Fibroblast of the aortic adventitia (primary cell): ENCODE measurements around the gene FADS2. TPM values are rescaled to one million over a fixed set of nuclear protein-coding genes. Genes with fewer than 3 reads are reported as not detected.

ENCODE experiments used
- DNase-seq: peaks from one replicate; pipeline ENCODE4 v3.0.0-alpha.2; 2010; ENCODE audit warnings: low read depth
- H3K4me3 ChIP-seq: 2 replicates; pipeline ENCODE4 v1.5.1; 2011; ENCODE audit warnings: low read depth, mild to moderate bottlenecking, control low read depth, low read length, moderate library complexity
- total RNA-seq: library from RNA; depleted of rRNA; stranded (reverse); fragments of >200 nt; gene quantifications from 2 replicates; pipeline ENCODE4 v1.2.3, GENCODE V29; 2012; ENCODE audit warnings: low replicate concordance
- TF ChIP-seq, protein P1 (sequence below): IDR thresholded peaks from 2 replicates; pipeline ENCODE4 v1.5.1; 2011; ENCODE audit warnings: mild to moderate bottlenecking, low read length, control low read depth, inconsistent platforms; ENCODE audit not compliant: insufficient read depth

The FADS2 gene
- total RNA-seq, 1 donor = 125 TPM

DNA sequence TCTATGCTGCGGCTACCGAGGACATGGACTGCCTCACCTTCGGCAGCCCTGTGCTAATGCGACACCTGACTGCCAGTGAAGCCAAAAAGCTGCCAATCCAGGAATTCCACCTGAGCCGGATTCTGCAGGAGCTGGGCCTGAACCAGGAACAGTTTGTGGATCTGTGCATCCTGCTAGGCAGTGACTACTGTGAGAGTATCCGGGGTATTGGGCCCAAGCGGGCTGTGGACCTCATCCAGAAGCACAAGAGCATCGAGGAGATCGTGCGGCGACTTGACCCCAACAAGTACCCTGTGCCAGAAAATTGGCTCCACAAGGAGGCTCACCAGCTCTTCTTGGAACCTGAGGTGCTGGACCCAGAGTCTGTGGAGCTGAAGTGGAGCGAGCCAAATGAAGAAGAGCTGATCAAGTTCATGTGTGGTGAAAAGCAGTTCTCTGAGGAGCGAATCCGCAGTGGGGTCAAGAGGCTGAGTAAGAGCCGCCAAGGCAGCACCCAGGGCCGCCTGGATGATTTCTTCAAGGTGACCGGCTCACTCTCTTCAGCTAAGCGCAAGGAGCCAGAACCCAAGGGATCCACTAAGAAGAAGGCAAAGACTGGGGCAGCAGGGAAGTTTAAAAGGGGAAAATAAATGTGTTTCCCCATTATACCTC lies 32.1 kb upstream of the FADS2 start:
- H3K4me3 ChIP-seq = no peak overlapping the region
- TF ChIP-seq, protein P1, sequence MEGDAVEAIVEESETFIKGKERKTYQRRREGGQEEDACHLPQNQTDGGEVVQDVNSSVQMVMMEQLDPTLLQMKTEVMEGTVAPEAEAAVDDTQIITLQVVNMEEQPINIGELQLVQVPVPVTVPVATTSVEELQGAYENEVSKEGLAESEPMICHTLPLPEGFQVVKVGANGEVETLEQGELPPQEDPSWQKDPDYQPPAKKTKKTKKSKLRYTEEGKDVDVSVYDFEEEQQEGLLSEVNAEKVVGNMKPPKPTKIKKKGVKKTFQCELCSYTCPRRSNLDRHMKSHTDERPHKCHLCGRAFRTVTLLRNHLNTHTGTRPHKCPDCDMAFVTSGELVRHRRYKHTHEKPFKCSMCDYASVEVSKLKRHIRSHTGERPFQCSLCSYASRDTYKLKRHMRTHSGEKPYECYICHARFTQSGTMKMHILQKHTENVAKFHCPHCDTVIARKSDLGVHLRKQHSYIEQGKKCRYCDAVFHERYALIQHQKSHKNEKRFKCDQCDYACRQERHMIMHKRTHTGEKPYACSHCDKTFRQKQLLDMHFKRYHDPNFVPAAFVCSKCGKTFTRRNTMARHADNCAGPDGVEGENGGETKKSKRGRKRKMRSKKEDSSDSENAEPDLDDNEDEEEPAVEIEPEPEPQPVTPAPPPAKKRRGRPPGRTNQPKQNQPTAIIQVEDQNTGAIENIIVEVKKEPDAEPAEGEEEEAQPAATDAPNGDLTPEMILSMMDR = no peak
- DNase-seq = no peak

DNA sequence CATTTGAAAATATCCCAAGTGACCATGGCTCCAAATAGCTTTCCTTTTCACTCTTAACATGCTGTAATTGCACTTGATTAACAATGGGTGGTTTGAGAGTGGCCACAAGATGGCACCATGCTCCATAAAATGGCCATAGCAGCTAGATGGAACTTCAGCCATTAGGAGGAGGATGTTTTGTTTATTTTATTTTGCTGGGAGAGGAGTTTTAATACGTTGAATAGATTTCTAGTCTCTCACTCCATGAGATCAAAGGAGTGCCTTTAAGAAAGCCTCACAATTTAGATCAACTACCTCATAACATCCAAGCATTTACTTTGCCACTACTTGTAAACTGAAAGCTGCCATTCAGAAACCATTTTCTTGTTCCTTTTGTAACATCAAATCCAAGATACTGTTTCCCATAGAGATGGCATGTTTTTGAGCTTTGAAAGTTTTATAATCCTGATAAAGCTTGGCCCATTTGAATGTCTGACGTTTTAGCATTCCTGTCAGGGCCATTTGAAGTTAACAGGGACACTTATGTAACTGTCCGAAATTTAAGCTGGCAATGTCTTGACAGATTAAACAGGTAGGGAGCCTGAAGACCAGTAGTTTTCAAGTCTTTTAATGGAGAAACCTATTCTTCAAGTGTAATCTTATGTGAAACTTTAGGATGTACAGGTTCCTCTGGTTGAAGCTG lies 30.7 kb upstream of the FADS2 start:
- TF ChIP-seq, protein P1 = peak; percentile 79
- H3K4me3 ChIP-seq = no peak overlapping the region
- DNase-seq = peak; percentile 93

DNA sequence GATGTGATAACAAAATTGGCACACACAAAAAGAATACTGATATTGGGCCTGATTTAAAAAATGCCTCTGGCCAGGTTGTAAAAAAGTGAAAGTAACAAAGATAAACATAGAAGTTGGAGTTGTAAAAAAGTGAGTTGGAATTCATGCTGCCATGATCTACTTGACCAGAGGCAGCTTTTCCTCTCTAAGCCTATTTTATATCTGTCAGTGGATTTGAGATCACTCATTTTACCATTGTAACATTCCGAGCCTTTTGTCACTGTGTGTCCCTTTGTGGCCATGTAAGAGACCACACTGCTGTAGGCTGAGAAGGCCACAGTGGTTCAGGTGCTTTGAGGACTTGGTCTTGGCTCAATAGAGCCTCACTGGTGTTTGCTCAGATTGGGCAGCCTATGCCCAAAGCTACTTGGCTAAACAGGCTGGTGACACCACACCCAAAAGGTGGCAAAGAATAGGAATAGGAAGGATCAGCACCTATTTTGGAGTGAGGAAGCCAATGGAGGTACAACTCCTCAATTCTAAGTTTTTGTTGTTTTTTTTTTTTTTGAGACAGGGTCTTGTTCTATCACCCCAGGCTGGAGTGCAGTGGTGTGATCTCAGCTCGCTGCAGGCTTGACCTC lies 28.3 kb upstream of the FADS2 start:
- H3K4me3 ChIP-seq = no peak overlapping the region
- DNase-seq = no peak
- TF ChIP-seq, protein P1 = no peak

DNA sequence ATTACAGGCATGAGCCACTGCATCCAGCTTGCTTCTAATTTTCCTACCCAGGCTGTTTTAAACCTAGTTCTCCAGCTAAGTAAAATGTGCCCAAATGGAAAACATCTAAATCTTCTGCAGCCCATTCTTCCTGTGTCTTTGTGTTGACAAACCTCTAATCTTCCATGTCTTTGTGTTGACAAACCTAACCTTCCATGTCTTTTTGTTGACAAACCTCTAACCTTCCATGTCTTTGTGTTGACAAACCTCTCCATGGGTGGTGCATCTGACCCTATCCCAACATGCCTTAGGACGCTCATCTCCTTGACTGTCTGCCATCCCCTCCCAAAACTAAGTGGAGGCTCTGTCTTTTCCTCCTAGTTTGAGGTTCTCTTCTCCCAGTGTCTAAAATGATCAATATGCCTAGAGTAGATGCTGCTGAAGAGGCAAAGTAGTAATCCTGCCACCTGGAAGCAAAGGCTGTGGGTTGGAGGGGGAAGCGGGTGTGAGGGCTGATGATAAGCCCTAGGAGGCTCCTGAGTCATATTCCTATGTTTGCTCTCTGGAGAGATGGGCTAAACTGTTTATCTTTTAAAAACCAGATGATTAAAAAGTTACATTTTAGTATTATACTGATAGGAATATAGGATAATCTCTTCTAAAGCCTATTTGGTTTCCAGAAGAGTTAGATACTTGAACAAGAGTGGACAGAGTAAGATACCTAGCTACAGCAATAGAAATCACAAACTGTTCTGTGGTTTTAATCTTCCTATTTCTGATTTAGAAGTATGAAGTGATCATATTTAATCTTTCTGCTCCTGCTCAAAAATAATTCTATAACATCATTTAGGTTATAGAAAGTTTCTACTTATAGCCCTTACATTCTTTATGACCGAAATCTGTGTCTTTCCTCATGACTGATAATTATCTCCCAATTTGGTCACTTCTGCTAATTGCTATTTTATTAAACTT lies 27.5 kb upstream of the FADS2 start:
- H3K4me3 ChIP-seq = no peak overlapping the region
- TF ChIP-seq, protein P1 = no peak
- no peak for DNase-seq

DNA sequence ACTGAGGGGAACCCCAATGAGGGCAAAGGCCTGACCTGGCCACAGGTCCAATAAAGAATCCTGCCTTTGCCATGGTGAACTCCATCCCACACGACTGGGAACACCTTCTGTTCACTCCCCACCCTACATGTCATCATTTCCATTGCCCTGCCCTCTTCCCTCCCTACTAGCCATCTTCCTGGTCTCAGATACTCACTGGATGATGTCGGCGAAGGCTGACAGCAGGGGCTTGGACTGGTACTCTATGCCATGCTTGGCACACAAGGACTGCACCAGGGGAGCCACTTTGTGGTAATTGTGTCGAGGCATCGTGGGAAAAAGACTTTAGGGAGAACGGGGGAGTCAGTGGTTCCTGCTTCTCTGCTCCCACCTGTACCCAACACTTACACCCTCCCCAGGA lies 25.5 kb upstream of the FADS2 start:
- no peak overlapping the region for H3K4me3 ChIP-seq
- DNase-seq = no peak

More for the DNA sequence above, 25.5 kb upstream of the FADS2 start:
- TF ChIP-seq, protein P1 = no peak
